GM18868 (cell line): Measurements from ENCODE around the gene TSEN2.
"Not testable (repeated sequence)": the region's sequence is repeated elsewhere in the genome, so short reads cannot be mapped to it uniquely, and the experiment has no call there.

Experiments used
- ATAC-seq: cut with Tn5 transposase; IDR thresholded peaks from one replicate; pipeline ENCODE4 v1.9.1; 2021; ENCODE audit warnings: mild to moderate bottlenecking, moderate library complexity; ENCODE audit not compliant: unreplicated experiment

Gene TSEN2

GRCh38 chr3:12471241-12471640 is 13.0 kb upstream of the TSEN2 start:
- no peak for ATAC-seq

- no peak for ATAC-seq
These were observed 12.2 kb upstream of the TSEN2 start for GRCh38 chr3:12472000-12472610.

GRCh38 chr3:12472796-12473195 is 11.5 kb upstream of the TSEN2 start:
- no peak for ATAC-seq

- no peak for ATAC-seq
These were observed 10.8 kb upstream of the TSEN2 start for GRCh38 chr3:12473511-12473910.

- no peak for ATAC-seq
These were observed 7.9 kb upstream of the TSEN2 start for GRCh38 chr3:12476238-12476897.

GRCh38 chr3:12477256-12477655 is 7.0 kb upstream of the TSEN2 start:
- no peak for ATAC-seq

- ATAC-seq: no peak
These were observed 6.0 kb upstream of the TSEN2 start for GRCh38 chr3:12478326-12478725.

- ATAC-seq: not testable (repeated sequence)
These were observed 5.1 kb upstream of the TSEN2 start for GRCh38 chr3:12479198-12479597.

- ATAC-seq: peak; percentile 23
These were observed 4.3 kb upstream of the TSEN2 start for GRCh38 chr3:12479919-12480427.

- no peak for ATAC-seq
These were observed 870 bp upstream of the TSEN2 start for GRCh38 chr3:12483410-12483809.

- ATAC-seq: no peak
These were observed 445 bp upstream of the TSEN2 start for GRCh38 chr3:12483872-12484197.

- ATAC-seq: no peak
These were observed 675 bp downstream of the TSEN2 start for GRCh38 chr3:12484983-12485327.

- ATAC-seq: no peak
These were observed 1.7 kb downstream of the TSEN2 start for GRCh38 chr3:12486001-12486400.

GRCh38 chr3:12486916-12487315 is 2.6 kb downstream of the TSEN2 start:
- no peak for ATAC-seq

- no peak for ATAC-seq
These were observed 3.1 kb downstream of the TSEN2 start for GRCh38 chr3:12487336-12487735.

GRCh38 chr3:12487786-12488185 is 3.5 kb downstream of the TSEN2 start:
- ATAC-seq: no peak

- no peak for ATAC-seq
These were observed 5.1 kb downstream of the TSEN2 start for GRCh38 chr3:12489368-12489767.

- no peak for ATAC-seq
These were observed 5.6 kb downstream of the TSEN2 start for GRCh38 chr3:12489832-12490231.

- no peak for ATAC-seq
These were observed 6.3 kb downstream of the TSEN2 start for GRCh38 chr3:12490547-12490946.

- no peak for ATAC-seq
These were observed 11.6 kb downstream of the TSEN2 start for GRCh38 chr3:12495749-12496452.

- ATAC-seq: no peak
These were observed 12.1 kb downstream of the TSEN2 start for GRCh38 chr3:12496453-12496761.

- ATAC-seq: no peak
These were observed 15.2 kb downstream of the TSEN2 start for GRCh38 chr3:12499474-12499873.
